HT-29 (cell line): ENCODE measurements around the gene HOXA13. TPM values are rescaled to one million over a fixed set of nuclear protein-coding genes. Genes with fewer than 3 reads are reported as not detected.

ENCODE experiments used
- DNase-seq: peaks from one replicate; pipeline ENCODE4 v3.0.0-alpha.2; 2015; ENCODE audit warnings: low spot score
- total RNA-seq: library from RNA; depleted of rRNA; stranded (reverse); fragments of >200 nt; shearing (Covaris generic); gene quantifications from 2 replicates; pipeline ENCODE4 v1.2.3, GENCODE V29; 2014

The HOXA13 gene
- total RNA-seq, 1 experiment from 2014 or later = 19.8 TPM

DNA sequence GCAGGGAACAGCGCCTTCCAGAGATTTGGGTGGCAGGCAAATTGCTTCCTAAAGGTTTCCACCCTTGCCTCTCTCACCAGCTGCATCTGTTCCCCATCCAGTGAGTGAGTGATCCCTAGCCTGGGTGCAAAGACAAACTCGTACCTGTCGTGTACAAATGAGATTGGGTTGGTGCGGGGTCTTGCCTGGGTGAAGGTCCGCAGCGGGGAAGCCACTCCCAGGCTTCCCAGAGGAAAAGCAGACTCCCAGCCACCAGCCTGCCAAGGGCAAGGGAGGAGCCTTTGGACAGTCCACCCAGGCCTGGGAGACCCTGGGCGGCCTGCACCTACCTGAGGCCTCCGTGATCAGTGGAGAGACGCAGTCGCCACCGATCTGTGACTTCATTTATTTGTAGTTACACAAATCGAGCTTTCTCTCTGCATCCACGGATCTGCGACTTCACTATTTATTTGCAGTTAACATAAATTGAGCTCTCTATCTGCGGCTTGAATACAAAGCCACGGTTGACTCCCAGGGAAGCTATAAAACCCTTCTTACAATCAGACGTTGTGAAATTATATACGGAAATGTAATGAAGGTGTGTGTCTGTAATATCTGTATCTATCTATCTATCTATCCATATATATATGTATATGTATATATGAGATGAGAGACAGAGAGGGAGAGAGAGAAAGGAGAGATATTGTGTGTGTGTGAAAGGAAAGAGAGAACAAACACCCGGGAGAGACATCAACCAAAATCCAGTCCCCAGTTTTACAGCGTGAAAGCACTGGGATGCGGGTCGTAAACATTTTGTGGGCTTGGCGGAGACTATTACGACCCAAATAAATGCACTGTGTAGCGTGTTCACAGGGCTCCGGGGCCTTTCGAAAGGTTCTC is 40.4 kb downstream of the HOXA13 start:
- no peak for DNase-seq

DNA sequence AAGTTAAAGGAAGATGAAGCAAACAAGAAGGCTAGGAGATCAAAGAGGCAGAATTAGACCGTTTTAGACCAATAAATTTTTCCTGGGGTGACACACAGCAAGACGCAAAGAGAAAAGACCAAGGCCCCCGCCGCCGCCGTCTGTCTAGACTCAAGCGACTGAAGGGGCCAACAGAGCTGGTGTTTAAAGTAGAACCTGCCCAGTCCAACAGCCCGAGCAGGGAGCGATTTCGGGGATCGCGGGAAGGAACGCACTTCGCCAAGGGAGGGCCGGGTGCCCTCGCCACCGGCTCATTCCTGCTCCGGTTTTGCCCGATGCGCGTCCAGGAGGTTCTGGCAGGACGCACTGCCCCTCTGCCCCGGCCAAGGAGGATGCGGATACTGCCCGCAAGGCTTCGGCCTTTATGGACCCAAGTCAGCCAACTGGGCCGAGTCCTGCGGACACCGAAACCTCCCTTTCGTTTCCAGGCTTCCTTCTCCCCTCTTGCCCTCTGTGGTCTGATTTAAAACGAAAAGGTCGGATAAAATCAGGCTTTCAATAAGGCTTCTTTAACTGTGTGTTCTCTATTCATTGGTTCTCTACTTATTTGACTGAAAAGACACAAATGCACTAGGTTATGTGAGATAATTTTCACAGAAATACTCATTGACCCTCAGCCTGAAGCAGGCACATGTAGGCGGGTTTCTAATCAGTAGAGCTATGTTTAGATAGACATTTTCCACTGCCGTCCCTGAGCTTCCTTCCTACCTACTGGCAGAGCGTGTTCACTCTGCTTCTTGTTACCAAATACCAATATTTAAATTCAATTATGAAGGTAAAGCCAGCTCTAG is 41.2 kb downstream of the HOXA13 start:
- no peak for DNase-seq

- no peak for DNase-seq
Observed at GRCh38 chr7:27157702-27158431, 42.0 kb downstream of the HOXA13 start.

DNA sequence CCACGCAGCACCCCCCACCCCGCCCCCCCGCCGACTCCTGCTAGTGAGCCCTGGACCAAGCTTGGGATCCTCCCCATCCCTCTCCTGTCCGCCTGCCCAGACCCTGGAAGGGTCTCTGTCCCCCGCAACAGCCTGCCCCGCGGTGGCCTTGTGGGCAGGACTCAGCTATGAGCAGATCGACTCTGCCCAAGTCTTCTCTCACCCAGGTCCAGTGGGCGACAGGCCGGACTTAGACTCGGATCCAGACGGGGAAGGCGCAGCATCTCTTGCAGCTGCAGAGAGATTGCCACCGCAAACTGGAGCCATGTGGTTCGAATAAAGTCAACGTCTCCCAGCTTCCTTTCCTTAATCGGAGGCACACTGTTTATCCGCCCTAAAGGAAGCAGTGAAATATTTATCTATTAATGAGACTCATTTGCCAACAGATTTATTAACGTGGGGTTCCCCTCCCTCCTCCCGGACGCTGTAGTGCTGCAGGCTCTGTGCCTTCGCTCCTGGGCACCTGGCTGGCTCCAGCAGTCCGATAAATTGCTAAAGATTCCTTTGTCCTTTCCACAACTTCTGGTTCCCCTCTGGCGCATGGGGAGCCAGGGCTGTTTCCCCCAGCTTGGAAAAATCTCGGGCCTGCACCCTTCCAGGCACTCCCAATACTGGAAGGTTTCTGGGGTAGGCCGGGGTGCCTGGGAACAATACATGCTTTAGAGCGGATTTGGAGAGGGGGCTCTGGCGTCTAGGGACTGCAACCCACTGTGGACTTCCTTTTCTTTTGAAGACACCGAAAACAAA is 42.8 kb downstream of the HOXA13 start:
- no peak for DNase-seq

- DNase-seq = peak; percentile 69
Observed at GRCh38 chr7:27156508-27156898, 43.4 kb downstream of the HOXA13 start, which contains the start of gene HOXA7. Gene HOXA7 (minus strand): TSS chr7:27156675. CDS start chr7:27156545, 130 bp downstream.

- no peak for DNase-seq
Observed at GRCh38 chr7:27155816-27156507, 43.9 kb downstream of the HOXA13 start.

GRCh38 chr7:27154901-27155815 is 44.7 kb downstream of the HOXA13 start:
- DNase-seq = no peak

DNA sequence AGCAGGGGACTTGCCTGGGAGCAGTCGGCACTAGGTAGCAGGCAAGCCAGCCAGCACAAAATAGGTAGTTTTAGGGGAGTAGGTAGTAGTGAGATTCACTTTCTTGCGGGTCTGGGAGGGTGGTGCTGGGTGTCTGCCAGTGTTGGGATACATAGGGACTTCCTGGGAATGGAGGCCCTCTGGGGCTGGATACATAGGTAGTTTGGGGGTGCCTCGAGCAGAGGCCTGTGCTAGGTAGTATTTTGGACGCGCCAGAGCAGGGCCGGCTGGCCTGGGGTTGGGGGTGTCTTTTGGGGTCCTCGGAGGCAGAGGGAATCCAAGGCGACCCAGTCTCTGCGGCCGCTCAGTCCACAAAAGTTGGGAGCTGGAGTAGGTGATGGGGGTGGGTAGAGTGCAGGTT is 45.5 kb downstream of the HOXA13 start:
- no peak for DNase-seq

- no peak for DNase-seq
Observed at GRCh38 chr7:27153526-27153925, 46.4 kb downstream of the HOXA13 start.

GRCh38 chr7:27152816-27153442 is 47.0 kb downstream of the HOXA13 start:
- no peak for DNase-seq

GRCh38 chr7:27151931-27152815 is 47.7 kb downstream of the HOXA13 start, which contains the start of gene HOXA3:
Gene HOXA3 (minus strand): TSS chr7:27152583. CDS start chr7:27110640, 41,943 bp downstream.
- peak; percentile 91 for DNase-seq

DNA sequence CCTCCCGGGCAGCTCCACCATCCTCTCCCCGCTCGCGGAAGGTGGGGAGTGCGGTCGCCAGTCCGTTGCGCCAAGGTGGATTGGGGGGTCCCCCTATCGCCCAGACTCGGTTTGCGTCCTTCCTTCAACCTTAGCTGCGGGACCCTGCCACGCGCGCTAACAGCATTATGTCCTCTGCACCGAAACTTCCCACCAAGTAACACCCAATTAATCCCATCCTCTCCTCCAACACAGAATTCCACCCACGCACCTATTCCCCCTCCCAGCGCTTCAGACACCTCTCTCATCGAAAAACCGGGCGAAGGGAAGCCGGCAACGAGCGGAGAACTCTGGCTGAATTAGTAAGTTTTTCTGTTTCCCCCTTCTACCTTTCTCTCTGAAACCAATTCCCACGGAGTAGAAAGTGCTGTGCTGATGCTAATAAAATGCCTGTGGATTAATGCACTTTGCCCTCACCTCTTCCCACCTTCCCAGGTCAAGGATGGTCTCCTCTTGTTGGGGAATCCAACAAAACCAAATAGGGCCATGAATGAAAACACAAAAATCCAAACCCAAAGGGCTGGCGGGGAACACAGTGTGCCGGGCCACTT is 48.5 kb downstream of the HOXA13 start:
- no peak for DNase-seq

GRCh38 chr7:27150568-27151340 is 49.1 kb downstream of the HOXA13 start:
- peak; percentile 93 for DNase-seq

GRCh38 chr7:27149842-27150567 is 49.9 kb downstream of the HOXA13 start:
- peak; percentile 69 for DNase-seq

DNA sequence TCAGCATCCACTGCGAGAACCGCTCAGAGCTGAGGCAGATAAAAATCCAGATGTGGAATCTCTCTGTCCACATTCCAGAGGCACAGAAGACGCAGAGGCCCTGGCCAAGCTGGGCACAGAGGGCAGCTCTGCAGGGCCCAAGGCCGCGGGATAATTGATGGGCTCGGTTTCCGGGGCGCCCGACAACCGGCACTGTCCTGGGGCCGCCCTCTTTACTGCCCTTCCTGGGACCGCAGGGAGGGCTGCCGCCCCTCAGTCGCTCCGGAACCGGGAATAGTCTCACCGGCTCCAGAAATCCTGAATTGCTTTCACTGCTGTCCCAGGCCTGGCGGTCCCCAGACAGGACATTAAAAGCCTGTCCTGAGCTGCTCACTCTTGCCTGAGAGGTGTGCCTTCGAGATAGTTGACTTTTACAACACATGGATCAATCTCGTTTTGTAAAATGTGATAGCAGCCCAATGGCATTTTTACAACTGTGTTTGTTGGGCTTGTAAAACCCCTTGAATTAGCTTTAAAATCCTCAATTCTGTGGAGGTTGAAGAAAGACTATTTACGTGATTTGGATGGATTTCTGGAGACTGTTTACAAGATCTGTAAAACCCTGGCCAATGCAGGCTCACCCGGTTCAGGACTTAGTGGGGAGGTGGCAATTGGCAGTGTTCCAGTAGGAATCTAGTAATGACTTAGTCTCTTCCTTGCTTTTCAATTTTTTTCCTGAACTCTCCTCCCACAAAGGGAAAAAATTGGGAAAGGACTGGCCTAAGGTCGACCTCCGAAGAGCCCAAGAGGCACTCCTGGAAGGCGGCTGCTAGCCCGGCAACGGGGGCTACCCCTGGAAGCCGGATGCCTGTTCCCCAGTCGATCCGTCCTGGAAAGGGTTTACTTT is 50.9 kb downstream of the HOXA13 start:
- no peak for DNase-seq
